HCT116 (cell line): ENCODE results near the gene PLCH2. TPM values are rescaled to one million over a fixed set of nuclear protein-coding genes. Genes with fewer than 3 reads are reported as not detected.

Experiments
- ATAC-seq: fragments of 200-7000 bp; cut with Tn5 transposase; 2 replicates; pipeline ENCODE4 v1.9.1; 2020; ENCODE audit warnings: mild to moderate bottlenecking, moderate library complexity
- BruUV-seq: library from RNA; stranded (reverse); fragments of 400-500 nt; replicated peaks from 2 replicates; lab custom pipeline; 2021; lab: Mats Ljungman, UMichigan
- CTCF ChIA-PET: fragments of 300-600 bp; sonication (Branson Sonifier 250); formaldehyde crosslinking; loops from one replicate; lab custom pipeline; 2021; ENCODE audit warnings: antibody characterized with exemption; lab: Charles Lee
- POLR2A ChIA-PET: fragments of 300-600, 350-600 bp; sonication (Branson Sonifier 250); formaldehyde crosslinking; loops from one replicate; lab custom pipeline; 2021; ENCODE audit warnings: antibody characterized with exemption; lab: Charles Lee
- RAD21 ChIA-PET, 2 experiments: fragments of 300-600 bp; sonication (Branson Sonifier 250); formaldehyde crosslinking; loops; one replicate each; lab custom pipeline; 2023; ENCODE audit warnings: low total read pairs in 2 of 2; ENCODE audit not compliant: uncharacterized antibody in 2 of 2, unreplicated experiment in 2 of 2, low non-redundant PET in 1 of 2; lab: Charles Lee
- DNase-seq: peaks from one replicate; pipeline ENCODE4 v3.0.0-alpha.2; 2010; ENCODE audit warnings: low read depth, low spot score
- H2AFZ ChIP-seq: fragments of 200-600 bp; shearing (Covaris generic), sonication (generic); 2 replicates; pipeline ENCODE4 v1.6.1; 2017; ENCODE audit warnings: low read depth, mixed run types, mixed read lengths, antibody characterized with exemption, low read length; ENCODE audit not compliant: poor library complexity, severe bottlenecking
- H3K27ac ChIP-seq: 2 replicates; pipeline ENCODE4 v1.5.1; 2012; ENCODE audit warnings: low read depth, low read length
- H3K27me3 ChIP-seq: fragments of 200-600 bp; sonication (generic); 2 replicates; pipeline ENCODE4 v1.6.1; 2016; ENCODE audit warnings: mixed run types, low read length, mixed read lengths; ENCODE audit not compliant: insufficient read depth
- H3K36me3 ChIP-seq, 2 experiments: fragments of 200-500 bp in 1 of 2; fragments of 200-600 bp in 1 of 2; sonication (Bioruptor generic) in 1 of 2; sonication (generic) in 1 of 2; 2 replicates each; pipeline versions ENCODE4 v1.5.1 to v1.6.1; 2014 to 2016; ENCODE audit warnings: low read length in 2 of 2, inconsistent platforms in 1 of 2, mixed read lengths in 1 of 2, mixed run types in 1 of 2; ENCODE audit not compliant: insufficient read depth in 2 of 2, control insufficient read depth in 1 of 2
- H3K4me1 ChIP-seq, 2 experiments: fragments of 200-600 bp in 1 of 2; sonication (generic) in 1 of 2; 2 replicates each; pipeline versions ENCODE4 v1.5.1 to v1.6.1; 2012 to 2017; ENCODE audit warnings: low read length in 2 of 2, inconsistent platforms in 1 of 2, mild to moderate bottlenecking in 1 of 2, mixed read lengths in 1 of 2, mixed run types in 1 of 2, moderate library complexity in 1 of 2; ENCODE audit not compliant: insufficient read depth in 2 of 2, control insufficient read depth in 1 of 2
- H3K4me2 ChIP-seq: fragments of 200-600 bp; sonication (generic); 2 replicates; pipeline ENCODE4 v1.6.1; 2017; ENCODE audit warnings: mixed run types, low read length, mixed read lengths
- H3K4me3 ChIP-seq, 2 experiments: fragments of 200-600 bp in 1 of 2; sonication (generic) in 1 of 2; replicated peaks in 1 of 2; 2 replicates each; pipeline ENCODE4 v1.5.1; 2011 to 2016; ENCODE audit warnings: low read length in 2 of 2, control low read depth in 1 of 2, low read depth in 1 of 2, mild to moderate bottlenecking in 1 of 2, mixed read lengths in 1 of 2, mixed run types in 1 of 2
- H3K79me2 ChIP-seq: fragments of 200-600 bp; sonication (generic); 2 replicates; pipeline ENCODE4 v1.6.1; 2017; ENCODE audit warnings: mild to moderate bottlenecking, mixed run types, low read length, moderate library complexity, mixed read lengths; ENCODE audit not compliant: insufficient read depth
- H3K9ac ChIP-seq: fragments of 200-600 bp; sonication (generic); 2 replicates; pipeline ENCODE4 v1.6.1; 2016; ENCODE audit warnings: low read length, mixed read lengths
- H3K9me2 ChIP-seq: fragments of 200-600 bp; sonication (generic), shearing (Covaris generic); 2 replicates; pipeline ENCODE4 v1.6.1; 2017; ENCODE audit warnings: mixed run types, mild to moderate bottlenecking, moderate library complexity; ENCODE audit not compliant: insufficient read depth
- H3K9me3 ChIP-seq, 2 experiments: fragments of 200-500 bp in 1 of 2; fragments of 200-600 bp in 1 of 2; sonication (Bioruptor generic) in 1 of 2; sonication (generic) in 1 of 2; 2 replicates each; pipeline ENCODE4 v1.6.1; 2014 to 2017; ENCODE audit warnings: low read length in 2 of 2, mixed read lengths in 2 of 2, inconsistent platforms in 1 of 2, low read depth in 1 of 2, mild to moderate bottlenecking in 1 of 2, mixed run types in 1 of 2, moderate library complexity in 1 of 2; ENCODE audit not compliant: control insufficient read depth in 1 of 2, insufficient read depth in 1 of 2
- H4K20me1 ChIP-seq: fragments of 200-600 bp; sonication (generic), shearing (Covaris generic); 2 replicates; pipeline ENCODE4 v1.6.1; 2017; ENCODE audit warnings: mixed run types, mild to moderate bottlenecking, moderate library complexity; ENCODE audit not compliant: insufficient read depth
- CBX3 ChIP-seq: IDR thresholded peaks from 2 replicates; pipeline ENCODE4 v1.6.1; 2012; ENCODE audit warnings: low read depth
- CEBPB ChIP-seq: IDR thresholded peaks from 2 replicates; pipeline ENCODE4 v1.6.1; 2012; ENCODE audit warnings: low read depth
- EZH2 ChIP-seq: fragments of 200-600 bp; sonication (generic); IDR thresholded peaks from 2 replicates; pipeline ENCODE4 v1.6.1; 2017; ENCODE audit warnings: antibody characterized with exemption, mixed run types
- FOSL1 ChIP-seq: IDR thresholded peaks from 2 replicates; pipeline ENCODE4 v1.6.1; 2012; ENCODE audit warnings: low read depth
- JUND ChIP-seq: IDR thresholded peaks from 2 replicates; pipeline ENCODE4 v1.6.1; 2012
- POLR2AphosphoS5 ChIP-seq: IDR thresholded peaks from 2 replicates; pipeline ENCODE4 v1.6.1; 2011; ENCODE audit warnings: mild to moderate bottlenecking, low read depth, low read length, moderate library complexity
- SRF ChIP-seq: IDR thresholded peaks from 2 replicates; pipeline ENCODE4 v1.6.1; 2012; ENCODE audit warnings: low read depth
- TCF7L2 ChIP-seq: IDR thresholded peaks from 2 replicates; pipeline ENCODE4 v1.7.0; 2011; ENCODE audit warnings: borderline replicate concordance, inconsistent platforms; ENCODE audit not compliant: insufficient read depth, insufficient read length; ENCODE audit errors: extremely low read depth
- YY1 ChIP-seq: IDR thresholded peaks from 2 replicates; pipeline ENCODE4 v1.6.1; 2011; ENCODE audit warnings: low read length, low read depth, moderate library complexity, mild to moderate bottlenecking; ENCODE audit not compliant: insufficient replicate concordance; ENCODE audit errors: extremely low read depth
- ZFX ChIP-seq: fragments of 450-650 bp; IDR thresholded peaks from 2 replicates; pipeline ENCODE4 v1.6.1; 2017
- ZNF274 ChIP-seq: fragments of 200-500 bp; sonication (Bioruptor generic); IDR thresholded peaks from 2 replicates; pipeline ENCODE4 v1.6.1; 2014; ENCODE audit warnings: mild to moderate bottlenecking, low read depth, low read length, inconsistent platforms
- intact Hi-C: fragments of 100-400 bp; cut with micrococcal nuclease; formaldehyde crosslinking; loops from 2 replicates; pipeline ENCODE4 v1.10.0; 2022
- total RNA-seq: library from RNA; stranded (reverse); gene quantifications from one replicate; pipeline ENCODE4 v1.2.1, GENCODE V29; 2021; ENCODE audit not compliant: unreplicated experiment
- TF ChIP-seq, protein P1 (sequence below): IDR thresholded peaks from 2 replicates; pipeline ENCODE4 v1.6.1; 2011; ENCODE audit warnings: mild to moderate bottlenecking, low read length, moderate library complexity; ENCODE audit not compliant: insufficient replicate concordance; ENCODE audit errors: extremely low read depth
- TF ChIP-seq, protein P2 (sequence below): IDR thresholded peaks from 2 replicates; pipeline ENCODE4 v1.6.1; 2012
- TF ChIP-seq, protein P3 (sequence below): IDR thresholded peaks from 2 replicates; pipeline ENCODE4 v1.6.1; 2012; ENCODE audit warnings: low read depth

Gene PLCH2
- total RNA-seq, 1 experiment from 2014 or later = 2.0 TPM

DNA sequence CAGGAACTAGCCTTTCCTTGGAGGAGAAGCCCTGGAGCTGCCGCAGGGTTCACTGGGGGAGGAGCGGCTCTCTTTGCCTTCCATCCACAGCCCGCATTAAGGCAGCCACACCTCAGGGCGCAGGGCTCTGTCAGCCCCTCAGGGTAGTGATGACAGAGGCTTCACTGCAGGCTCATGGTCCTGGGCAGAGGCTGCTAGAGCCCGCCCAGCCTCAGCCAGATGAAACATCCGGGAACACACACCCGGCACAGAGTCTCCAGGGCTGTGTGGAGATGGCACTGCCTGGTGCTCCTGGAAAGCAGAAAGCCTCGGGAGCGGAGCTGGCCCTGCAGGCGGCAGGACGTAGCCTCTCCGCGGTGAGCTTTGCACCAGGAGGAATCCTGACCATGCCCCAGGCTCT lies 34.3 kb upstream of the PLCH2 start:
- POLR2A ChIA-PET = no interaction called here
- ATAC-seq = no peak

DNA sequence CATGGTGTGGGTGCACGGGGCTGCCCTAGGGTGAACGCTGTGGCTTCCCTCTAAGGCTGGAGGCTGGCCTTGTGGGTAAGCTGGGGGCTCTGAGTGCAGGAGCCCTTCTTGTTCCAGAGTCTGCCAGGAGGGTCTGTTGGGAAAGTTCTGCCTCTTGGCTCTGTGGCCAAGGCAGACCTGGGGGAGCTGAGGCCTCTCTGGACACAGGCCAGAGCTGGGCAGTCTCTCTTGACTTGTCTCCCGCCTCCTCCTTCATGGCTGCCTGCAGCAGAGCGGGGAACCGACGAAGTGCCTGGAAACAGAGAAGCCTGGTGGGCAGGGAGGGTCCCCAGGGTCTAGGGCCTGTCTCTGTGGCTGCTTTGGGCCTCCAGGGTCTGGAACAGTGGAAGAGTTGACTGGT lies 33.4 kb upstream of the PLCH2 start:
- H3K4me3 ChIP-seq = no peak overlapping the region
- intact Hi-C loops = no loop called here
- H3K4me1 ChIP-seq = no peaks in the 10 kb centered on the region
- H3K79me2 ChIP-seq = no peaks in the 10 kb centered on the region
- no peaks in the 10 kb centered on the region for H3K36me3 ChIP-seq
- no peaks in the 10 kb centered on the region for H3K9me2 ChIP-seq
- DNase-seq (no peak), ATAC-seq (no peak)
- no TSS peak for BruUV-seq
- H3K27me3 ChIP-seq = no peaks in the 10 kb centered on the region
- RAD21 ChIA-PET = interaction anchor here in 1 of 2 experiments (0.8 kb wide), 1 partner anchor 10 kb away, joined by 3 read pairs; no protein-coding TSS in a partner anchor
- H3K27ac ChIP-seq = no peak overlapping the region
- H4K20me1 ChIP-seq = no peaks in the 10 kb centered on the region
- POLR2A ChIA-PET = no interaction called here
- no peak overlapping the region for H3K9ac ChIP-seq
- H2AFZ ChIP-seq = no peak overlapping the region
- CTCF ChIA-PET = no interaction called here
- H3K4me2 ChIP-seq = no peak overlapping the region
- no peaks in the 10 kb centered on the region for H3K9me3 ChIP-seq
- TF ChIP-seq, protein P1, sequence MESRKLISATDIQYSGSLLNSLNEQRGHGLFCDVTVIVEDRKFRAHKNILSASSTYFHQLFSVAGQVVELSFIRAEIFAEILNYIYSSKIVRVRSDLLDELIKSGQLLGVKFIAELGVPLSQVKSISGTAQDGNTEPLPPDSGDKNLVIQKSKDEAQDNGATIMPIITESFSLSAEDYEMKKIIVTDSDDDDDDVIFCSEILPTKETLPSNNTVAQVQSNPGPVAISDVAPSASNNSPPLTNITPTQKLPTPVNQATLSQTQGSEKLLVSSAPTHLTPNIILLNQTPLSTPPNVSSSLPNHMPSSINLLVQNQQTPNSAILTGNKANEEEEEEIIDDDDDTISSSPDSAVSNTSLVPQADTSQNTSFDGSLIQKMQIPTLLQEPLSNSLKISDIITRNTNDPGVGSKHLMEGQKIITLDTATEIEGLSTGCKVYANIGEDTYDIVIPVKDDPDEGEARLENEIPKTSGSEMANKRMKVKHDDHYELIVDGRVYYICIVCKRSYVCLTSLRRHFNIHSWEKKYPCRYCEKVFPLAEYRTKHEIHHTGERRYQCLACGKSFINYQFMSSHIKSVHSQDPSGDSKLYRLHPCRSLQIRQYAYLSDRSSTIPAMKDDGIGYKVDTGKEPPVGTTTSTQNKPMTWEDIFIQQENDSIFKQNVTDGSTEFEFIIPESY = no peak
- no peak for TF ChIP-seq EZH2
- TF ChIP-seq, protein P2, sequence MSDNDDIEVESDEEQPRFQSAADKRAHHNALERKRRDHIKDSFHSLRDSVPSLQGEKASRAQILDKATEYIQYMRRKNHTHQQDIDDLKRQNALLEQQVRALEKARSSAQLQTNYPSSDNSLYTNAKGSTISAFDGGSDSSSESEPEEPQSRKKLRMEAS = no peak
- TF ChIP-seq ZNF274 = no peak
- TF ChIP-seq FOSL1 = no peak
- TF ChIP-seq YY1 = no peak
- TF ChIP-seq CEBPB = no peak
- no peak for TF ChIP-seq JUND
- no peak for TF ChIP-seq POLR2AphosphoS5
- TF ChIP-seq, protein P3, sequence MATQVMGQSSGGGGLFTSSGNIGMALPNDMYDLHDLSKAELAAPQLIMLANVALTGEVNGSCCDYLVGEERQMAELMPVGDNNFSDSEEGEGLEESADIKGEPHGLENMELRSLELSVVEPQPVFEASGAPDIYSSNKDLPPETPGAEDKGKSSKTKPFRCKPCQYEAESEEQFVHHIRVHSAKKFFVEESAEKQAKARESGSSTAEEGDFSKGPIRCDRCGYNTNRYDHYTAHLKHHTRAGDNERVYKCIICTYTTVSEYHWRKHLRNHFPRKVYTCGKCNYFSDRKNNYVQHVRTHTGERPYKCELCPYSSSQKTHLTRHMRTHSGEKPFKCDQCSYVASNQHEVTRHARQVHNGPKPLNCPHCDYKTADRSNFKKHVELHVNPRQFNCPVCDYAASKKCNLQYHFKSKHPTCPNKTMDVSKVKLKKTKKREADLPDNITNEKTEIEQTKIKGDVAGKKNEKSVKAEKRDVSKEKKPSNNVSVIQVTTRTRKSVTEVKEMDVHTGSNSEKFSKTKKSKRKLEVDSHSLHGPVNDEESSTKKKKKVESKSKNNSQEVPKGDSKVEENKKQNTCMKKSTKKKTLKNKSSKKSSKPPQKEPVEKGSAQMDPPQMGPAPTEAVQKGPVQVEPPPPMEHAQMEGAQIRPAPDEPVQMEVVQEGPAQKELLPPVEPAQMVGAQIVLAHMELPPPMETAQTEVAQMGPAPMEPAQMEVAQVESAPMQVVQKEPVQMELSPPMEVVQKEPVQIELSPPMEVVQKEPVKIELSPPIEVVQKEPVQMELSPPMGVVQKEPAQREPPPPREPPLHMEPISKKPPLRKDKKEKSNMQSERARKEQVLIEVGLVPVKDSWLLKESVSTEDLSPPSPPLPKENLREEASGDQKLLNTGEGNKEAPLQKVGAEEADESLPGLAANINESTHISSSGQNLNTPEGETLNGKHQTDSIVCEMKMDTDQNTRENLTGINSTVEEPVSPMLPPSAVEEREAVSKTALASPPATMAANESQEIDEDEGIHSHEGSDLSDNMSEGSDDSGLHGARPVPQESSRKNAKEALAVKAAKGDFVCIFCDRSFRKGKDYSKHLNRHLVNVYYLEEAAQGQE = no peak
- no peak for TF ChIP-seq TCF7L2

More for the DNA sequence above, 34.3 kb upstream of the PLCH2 start:
- H3K9me3 ChIP-seq = no peaks in the 10 kb centered on the region
- ChIA-PET RAD21 (no interaction called here), CTCF (no interaction called here)
- no peaks in the 10 kb centered on the region for H3K36me3 ChIP-seq
- H3K4me2 ChIP-seq = no peak overlapping the region
- DNase-seq = no peak
- no peaks in the 10 kb centered on the region for H3K9me2 ChIP-seq
- H3K27ac ChIP-seq = no peak overlapping the region
- no peak overlapping the region for H2AFZ ChIP-seq
- no peak overlapping the region for H3K4me3 ChIP-seq
- no peaks in the 10 kb centered on the region for H3K4me1 ChIP-seq
- H3K9ac ChIP-seq = no peak overlapping the region
- intact Hi-C loops = no loop called here
- H3K27me3 ChIP-seq = no peaks in the 10 kb centered on the region
- no peaks in the 10 kb centered on the region for H3K79me2 ChIP-seq
- no peaks in the 10 kb centered on the region for H4K20me1 ChIP-seq
- no TSS peak for BruUV-seq
- TF ChIP-seq CBX3 = no peak
- no peak for TF ChIP-seq EZH2
- no peak for TF ChIP-seq POLR2AphosphoS5
- TF ChIP-seq SRF = no peak
- TF ChIP-seq FOSL1 = no peak
- TF ChIP-seq ZFX = no peak
- TF ChIP-seq CEBPB = no peak
- TF ChIP-seq, all 23 proteins: peak for 0
